Activated CD8-positive, alpha-beta memory T cell treated with anti-CD3 and anti-CD28 coated beads for 1 hour (primary cell): Measurements from ENCODE around the gene ARMH3.
A peak's percentile ranks its signal among the peaks of the same experiment; 100 is the strongest.

Experiments used
- DNase-seq, 2 donors: peaks; one replicate each; pipeline ENCODE4 v3.0.0-alpha.2; 2020; ENCODE audit warnings: low read depth in 1 of 2; ENCODE audit errors: extremely low read depth in 1 of 2

ARMH3 gene, protein sequence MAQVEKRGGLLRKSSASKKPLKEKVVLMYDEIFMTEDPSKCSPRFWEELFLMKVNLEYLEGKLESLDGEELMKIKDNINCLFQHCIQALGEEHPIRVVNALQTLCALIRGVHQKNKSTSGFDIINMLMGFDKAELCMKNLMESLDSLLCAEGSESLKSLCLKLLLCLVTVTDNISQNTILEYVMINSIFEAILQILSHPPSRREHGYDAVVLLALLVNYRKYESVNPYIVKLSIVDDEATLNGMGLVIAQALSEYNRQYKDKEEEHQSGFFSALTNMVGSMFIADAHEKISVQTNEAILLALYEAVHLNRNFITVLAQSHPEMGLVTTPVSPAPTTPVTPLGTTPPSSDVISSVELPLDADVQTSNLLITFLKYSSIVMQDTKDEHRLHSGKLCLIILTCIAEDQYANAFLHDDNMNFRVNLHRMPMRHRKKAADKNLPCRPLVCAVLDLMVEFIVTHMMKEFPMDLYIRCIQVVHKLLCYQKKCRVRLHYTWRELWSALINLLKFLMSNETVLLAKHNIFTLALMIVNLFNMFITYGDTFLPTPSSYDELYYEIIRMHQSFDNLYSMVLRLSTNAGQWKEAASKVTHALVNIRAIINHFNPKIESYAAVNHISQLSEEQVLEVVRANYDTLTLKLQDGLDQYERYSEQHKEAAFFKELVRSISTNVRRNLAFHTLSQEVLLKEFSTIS

GRCh38 chr10:102055647-102056419 is at the start of gene ARMH3:
Gene ARMH3 (minus strand): TSS chr10:102056173. CDS start chr10:102040114, 16,059 bp downstream.
- peak; percentile 73 to 76 for DNase-seq

GRCh38 chr10:102102421-102102820 is 46.4 kb upstream of the ARMH3 start:
- no peak for DNase-seq

DNA sequence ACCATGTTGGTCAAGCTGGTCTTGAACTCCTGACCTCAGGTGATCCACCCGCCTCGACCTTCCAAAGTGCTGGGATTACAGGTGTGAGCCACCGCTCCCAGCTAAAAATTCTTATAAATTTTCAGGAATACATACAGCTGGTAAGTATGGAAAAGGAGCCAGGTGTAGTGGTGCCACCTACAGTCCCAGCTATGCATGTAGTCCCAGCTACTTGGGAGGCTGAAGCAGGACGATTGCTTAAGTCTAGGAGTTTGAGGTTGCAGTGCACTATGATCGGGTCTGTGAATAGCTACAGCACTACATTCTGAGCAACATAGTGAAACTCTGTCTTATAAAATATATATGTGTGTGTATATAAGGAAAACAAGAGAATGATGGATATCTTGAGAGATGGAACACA is 45.2 kb upstream of the ARMH3 start:
- DNase-seq: no peak

DNA sequence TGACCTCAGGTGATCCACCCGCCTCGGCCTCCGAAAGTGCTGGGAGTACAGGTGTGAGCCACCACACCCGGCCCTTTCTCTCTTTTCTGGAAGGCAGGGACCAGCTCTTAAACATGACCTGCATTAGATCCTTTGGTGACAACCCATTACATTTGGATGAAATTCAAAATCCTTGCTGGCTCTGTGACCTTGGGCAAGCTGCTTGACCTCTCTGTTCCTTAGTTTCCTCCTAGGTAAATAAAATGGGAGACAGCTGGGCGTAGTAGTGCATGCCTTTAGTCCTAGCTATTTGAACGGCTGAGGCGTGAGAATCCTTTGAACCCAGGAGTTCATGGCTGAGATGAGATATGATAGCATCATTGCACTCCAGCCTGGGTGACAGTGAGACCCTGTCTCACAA is 40.5 kb upstream of the ARMH3 start:
- no peak for DNase-seq

DNA sequence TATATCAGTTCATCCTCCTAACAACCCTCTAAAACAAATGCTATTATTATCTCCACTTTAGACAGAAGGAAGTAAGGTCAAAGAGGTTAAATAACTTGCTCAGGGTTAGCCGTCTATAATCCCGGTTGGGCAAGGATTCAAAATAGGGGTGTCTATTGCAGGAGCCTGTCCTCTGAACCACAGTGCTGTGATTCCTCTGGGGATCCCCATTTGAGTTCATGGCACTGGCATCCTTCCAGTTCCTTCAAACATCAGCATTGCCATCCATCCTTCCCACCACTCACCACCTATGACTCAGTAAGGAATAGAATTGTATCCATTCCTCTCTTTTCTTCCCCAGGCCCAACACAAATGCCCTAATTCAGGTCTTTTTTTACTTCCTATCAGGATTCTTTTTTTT is 34.8 kb upstream of the ARMH3 start:
- no peak for DNase-seq

- DNase-seq: no peak
Observed at GRCh38 chr10:102086196-102086595, 30.2 kb upstream of the ARMH3 start.

DNA sequence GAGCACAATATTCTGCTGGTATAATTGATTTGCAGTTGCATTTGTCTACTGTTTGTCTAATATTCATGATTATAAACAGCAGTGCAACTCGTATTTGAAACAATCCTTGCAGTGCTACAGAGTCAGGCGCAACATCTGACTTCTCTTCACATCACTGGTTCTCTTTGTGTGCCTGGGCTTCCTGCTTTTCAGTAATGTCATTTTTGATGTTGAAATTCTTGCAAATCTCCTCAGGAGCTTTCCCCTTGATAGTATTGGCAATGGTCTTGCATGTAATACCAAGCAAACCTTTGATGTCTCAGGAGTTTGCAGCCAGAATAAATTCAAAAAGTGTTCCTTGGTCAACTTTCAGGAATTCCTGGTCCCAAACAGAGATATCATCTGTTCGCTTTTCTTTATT is 29.4 kb upstream of the ARMH3 start:
- DNase-seq: no peak

GRCh38 chr10:102083541-102083940 is 27.6 kb upstream of the ARMH3 start:
- no peak for DNase-seq

- DNase-seq: peak; percentile 62 to 65
Observed at GRCh38 chr10:102072673-102073527, 16.9 kb upstream of the ARMH3 start.

DNA sequence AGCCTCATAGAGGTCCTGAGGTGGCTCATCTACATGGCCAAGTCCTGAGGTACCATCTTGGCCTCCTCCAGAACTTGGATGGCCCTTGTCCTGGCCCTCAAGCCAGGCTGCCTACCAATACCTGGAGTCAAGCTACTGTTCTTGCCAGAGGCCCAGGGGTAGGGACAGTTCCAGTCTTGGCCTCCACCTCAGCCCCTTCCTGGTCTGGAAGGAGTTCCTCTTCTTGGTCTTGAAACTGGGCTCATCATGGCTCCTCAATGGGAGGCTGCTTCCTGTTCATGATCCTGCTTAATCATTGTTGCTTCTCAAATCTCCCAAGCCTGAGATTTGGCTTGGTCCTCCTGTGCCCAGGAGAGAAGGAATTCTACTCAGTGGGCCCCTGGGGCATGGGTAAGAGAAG is 13.1 kb upstream of the ARMH3 start:
- no peak for DNase-seq

DNA sequence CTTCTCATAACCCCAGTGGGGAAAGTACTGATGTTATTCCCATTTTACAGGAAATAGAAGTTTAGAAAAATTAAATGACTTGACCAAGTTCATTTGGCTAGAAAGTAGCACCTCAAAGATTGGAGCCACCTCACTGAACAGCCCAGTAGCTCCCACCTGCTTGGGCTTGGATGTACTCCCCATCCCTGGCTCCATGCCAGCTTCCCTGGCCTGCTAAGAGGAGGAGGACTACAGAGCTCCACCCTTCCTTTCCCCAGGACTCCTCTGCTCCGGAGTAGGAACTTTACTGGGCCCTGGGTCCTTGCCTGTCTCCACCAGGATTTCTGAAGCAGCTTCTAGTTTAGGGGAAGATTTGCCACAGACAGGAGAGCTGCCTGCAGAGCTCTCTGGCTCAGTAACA is 12.2 kb upstream of the ARMH3 start:
- no peak for DNase-seq

GRCh38 chr10:102067091-102067916 is 11.3 kb upstream of the ARMH3 start:
- DNase-seq: no peak

DNA sequence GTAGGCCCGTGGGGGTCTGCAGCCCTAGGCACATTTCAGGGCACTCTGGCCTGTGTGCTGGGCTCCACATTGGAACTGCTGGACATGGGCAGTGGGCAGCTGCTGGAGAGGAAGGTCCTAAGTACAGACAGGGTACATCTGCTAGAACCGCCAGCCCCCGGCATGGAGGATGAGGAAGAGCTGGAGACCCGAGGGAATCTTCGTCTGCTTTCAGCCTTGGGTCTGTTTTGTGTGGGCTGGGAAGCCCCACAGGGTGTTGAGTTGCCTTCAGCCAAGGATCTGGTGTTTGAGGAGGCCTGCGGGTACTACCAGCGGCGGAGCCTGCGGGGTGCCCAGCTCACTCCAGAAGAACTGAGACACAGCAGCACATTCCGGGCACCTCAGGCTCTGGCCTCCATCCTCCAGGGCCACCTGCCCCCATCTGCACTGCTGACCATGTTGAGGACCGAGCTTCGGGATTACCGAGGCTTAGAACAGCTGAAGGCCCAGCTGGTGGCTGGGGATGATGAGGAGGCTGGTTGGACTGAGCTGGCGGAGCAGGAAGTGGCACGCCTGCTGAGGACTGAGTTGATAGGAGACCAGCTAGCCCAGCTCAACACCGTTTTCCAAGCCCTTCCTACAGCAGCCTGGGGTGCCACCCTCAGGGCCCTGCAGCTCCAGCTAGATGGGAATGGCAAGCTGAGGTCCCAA is 10.6 kb upstream of the ARMH3 start:
- no peak for DNase-seq

DNA sequence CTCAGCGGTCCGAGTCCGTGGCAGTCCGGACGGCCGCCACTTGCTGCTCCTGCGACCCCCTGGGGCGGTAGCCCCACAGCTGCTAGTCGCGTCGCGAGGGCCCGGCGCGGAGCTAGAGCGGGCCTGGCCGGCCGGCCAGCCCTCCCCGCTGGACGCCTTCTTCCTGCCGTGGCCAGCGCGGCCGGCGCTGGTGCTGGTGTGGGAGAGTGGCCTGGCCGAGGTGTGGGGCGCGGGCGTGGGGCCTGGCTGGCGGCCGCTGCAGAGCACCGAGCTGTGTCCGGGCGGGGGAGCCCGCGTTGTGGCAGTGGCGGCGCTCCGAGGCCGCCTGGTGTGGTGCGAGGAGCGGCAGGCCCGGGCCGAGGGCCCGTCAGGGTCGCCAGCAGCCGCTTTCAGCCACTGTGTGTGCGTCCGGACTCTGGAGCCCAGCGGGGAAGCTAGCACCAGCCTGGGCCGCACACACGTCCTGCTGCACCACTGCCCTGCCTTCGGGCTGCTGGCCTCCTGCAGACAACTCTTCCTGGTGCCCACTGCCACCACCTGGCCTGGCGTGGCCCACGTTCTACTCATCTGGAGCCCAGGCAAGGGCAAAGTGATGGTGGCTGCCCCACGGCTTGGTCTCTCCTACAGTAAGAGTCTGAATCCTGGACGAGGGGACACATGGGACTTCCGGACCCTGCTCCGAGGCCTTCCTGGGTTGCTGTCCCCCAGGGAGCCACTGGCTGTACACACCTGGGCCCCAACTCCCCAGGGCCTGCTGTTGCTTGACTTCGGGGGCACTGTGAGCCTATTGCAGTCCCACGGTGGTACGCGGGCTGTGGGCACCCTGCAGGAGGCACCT is 9.8 kb upstream of the ARMH3 start:
- DNase-seq: no peak

DNA sequence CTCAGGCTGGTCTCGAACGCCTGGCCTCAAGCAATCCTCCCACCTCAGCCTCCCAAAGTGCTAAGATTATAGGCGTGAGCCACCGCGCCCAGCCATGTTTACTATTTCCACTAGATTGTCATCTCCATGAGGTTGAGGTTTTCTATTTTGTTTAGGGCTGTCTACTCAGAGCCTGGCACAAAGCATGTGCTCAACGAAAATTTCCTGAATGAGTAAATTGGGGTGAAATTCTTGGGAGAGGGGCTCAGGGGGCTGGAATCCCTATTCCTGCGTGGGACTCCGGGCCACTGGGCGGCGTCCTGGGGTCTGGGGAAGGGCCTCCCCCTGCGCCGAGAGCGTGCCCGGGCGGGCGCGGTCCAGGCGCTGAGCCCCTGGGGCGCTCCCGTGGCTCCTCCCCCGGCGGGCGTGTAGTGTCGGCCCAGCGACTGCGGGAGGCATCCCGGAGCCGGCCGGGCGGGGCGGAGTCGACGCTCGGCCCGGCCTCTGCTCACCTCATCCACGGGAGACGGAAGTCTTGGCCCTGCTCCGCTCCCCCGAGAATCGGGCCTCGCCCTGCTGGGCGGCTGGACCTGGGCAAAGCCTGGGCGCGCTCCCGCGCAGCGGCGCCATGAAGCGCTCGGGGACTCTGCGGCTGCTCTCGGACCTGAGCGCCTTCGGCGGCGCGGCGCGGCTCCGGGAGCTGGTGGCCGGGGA is 9.0 kb upstream of the ARMH3 start, which contains the start of gene HPS6:
TSS of gene HPS6 (plus strand) at position 482 of the 693 bp plus-strand sequence. CDS start at position 608, 126 bp downstream.
- DNase-seq: peak; percentile 63 to 80

- no peak for DNase-seq
Observed at GRCh38 chr10:102064503-102064867, 8.5 kb upstream of the ARMH3 start.

DNA sequence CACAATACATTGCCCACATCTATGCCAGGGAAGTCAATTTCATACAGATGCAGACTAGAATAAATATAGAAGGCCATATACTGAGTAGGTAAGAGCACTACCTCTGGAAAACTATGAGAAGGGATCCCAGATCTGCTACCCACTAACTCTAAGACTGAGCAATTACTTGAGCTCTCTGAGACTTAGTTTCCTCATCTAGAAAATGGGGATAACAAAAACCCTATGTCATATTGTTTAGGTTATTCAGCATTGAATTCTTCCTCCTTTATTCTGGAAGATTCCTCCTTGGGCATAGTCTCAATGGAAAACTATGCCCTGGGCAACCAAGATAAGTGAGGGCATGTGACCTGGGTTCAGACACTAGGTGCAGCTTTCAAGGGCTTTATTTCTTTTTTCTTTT is 4.0 kb upstream of the ARMH3 start:
- DNase-seq: no peak
